IMR-90 (cell line): ENCODE measurements around the gene TTLL12. TPM values are rescaled to one million over a fixed set of nuclear protein-coding genes. Genes with fewer than 3 reads are reported as not detected.

ENCODE experiments used
- ATAC-seq: fragments of 200-7000 bp; cut with Tn5 transposase; 2 replicates; pipeline ENCODE4 v1.9.1; 2020; ENCODE audit warnings: low read depth, mild to moderate bottlenecking, moderate library complexity
- BruUV-seq: library from RNA; stranded (reverse); fragments of 400-500 nt; replicated peaks from 2 replicates; lab custom pipeline; 2021; lab: Mats Ljungman, UMichigan
- CTCF ChIA-PET: fragments of 300-600 bp; formaldehyde crosslinking; extraction: SDS; loops from one replicate; lab custom pipeline; 2021; ENCODE audit warnings: antibody characterized with exemption; lab: Yijun Ruan, JAX
- POLR2A ChIA-PET: fragments of 300-600 bp; sonication (Branson Sonifier 250); formaldehyde crosslinking; loops from one replicate; lab custom pipeline; 2022; ENCODE audit warnings: antibody characterized with exemption; ENCODE audit not compliant: unreplicated experiment; lab: Charles Lee
- DNase-seq: peaks from one replicate; pipeline ENCODE4 v3.0.0; 2013
- H2AFZ ChIP-seq: replicated peaks from 2 replicates; pipeline ENCODE3; 2013; ENCODE audit warnings: low read length, mild to moderate bottlenecking; ENCODE audit not compliant: poor library complexity
- H2AK5ac ChIP-seq: 2 replicates; pipeline ENCODE4 v1.6.1; 2013; ENCODE audit warnings: low read depth, low read length, inconsistent platforms
- H2AK9ac ChIP-seq: replicated peaks from 2 replicates; pipeline ENCODE3; 2013; ENCODE audit warnings: mild to moderate bottlenecking, low read depth, low read length, moderate library complexity; ENCODE audit not compliant: poor library complexity
- H2BK120ac ChIP-seq: 2 replicates; pipeline ENCODE4 v1.6.1; 2013; ENCODE audit warnings: low read depth, low read length, inconsistent platforms
- H2BK15ac ChIP-seq: 3 replicates; pipeline ENCODE4 v1.6.1; 2013; ENCODE audit warnings: low read depth, low read length, inconsistent platforms
- H2BK20ac ChIP-seq: 2 replicates; pipeline ENCODE4 v1.6.1; 2013; ENCODE audit warnings: low read depth, mild to moderate bottlenecking, inconsistent platforms, low read length, moderate library complexity
- H2BK5ac ChIP-seq: 2 replicates; pipeline ENCODE4 v1.6.1; 2013; ENCODE audit warnings: mild to moderate bottlenecking, low read depth, low read length, inconsistent platforms; ENCODE audit not compliant: poor library complexity, severe bottlenecking
- H3K14ac ChIP-seq: replicated peaks from 2 replicates; pipeline ENCODE4 v1.6.1; 2013; ENCODE audit warnings: low read depth, low read length, inconsistent platforms
- H3K18ac ChIP-seq: 2 replicates; pipeline ENCODE4 v1.6.1; 2013; ENCODE audit warnings: low read depth, low read length, control low read depth
- H3K23ac ChIP-seq: 2 replicates; pipeline ENCODE4 v1.6.1; 2013; ENCODE audit warnings: low read depth, low read length, inconsistent platforms
- H3K27ac ChIP-seq: 2 replicates; pipeline ENCODE4 v1.5.1; 2013; ENCODE audit warnings: mild to moderate bottlenecking, control low read depth, low read length; ENCODE audit not compliant: insufficient read depth
- H3K27me3 ChIP-seq: 2 replicates; pipeline ENCODE4 v1.6.1; 2013; ENCODE audit warnings: low read length; ENCODE audit not compliant: control insufficient read depth, insufficient read depth
- H3K36me3 ChIP-seq: 2 replicates; pipeline ENCODE4 v1.6.1; 2013; ENCODE audit warnings: low read length, mixed read lengths; ENCODE audit not compliant: control insufficient read depth, insufficient read depth
- H3K4ac ChIP-seq: 2 replicates; pipeline ENCODE4 v1.6.1; 2013; ENCODE audit warnings: low read depth, low read length, inconsistent platforms
- H3K4me1 ChIP-seq: 2 replicates; pipeline ENCODE4 v1.6.1; 2013; ENCODE audit warnings: low read length, mixed read lengths; ENCODE audit not compliant: control insufficient read depth, insufficient read depth
- H3K4me2 ChIP-seq: 2 replicates; pipeline ENCODE4 v1.6.1; 2013; ENCODE audit warnings: low read depth, mild to moderate bottlenecking, control low read depth, low read length, moderate library complexity
- H3K4me3 ChIP-seq: 2 replicates; pipeline ENCODE4 v1.5.1; 2013; ENCODE audit warnings: low read depth, mild to moderate bottlenecking, control low read depth, low read length, moderate library complexity; ENCODE audit not compliant: insufficient read depth
- H3K56ac ChIP-seq: 2 replicates; pipeline ENCODE4 v1.6.1; 2013; ENCODE audit warnings: low read length, inconsistent platforms; ENCODE audit not compliant: insufficient read depth; ENCODE audit errors: extremely low read depth
- H3K79me1 ChIP-seq, 2 experiments: 2 replicates each; pipeline ENCODE4 v1.6.1; 2013; ENCODE audit warnings: low read length in 2 of 2, inconsistent platforms in 1 of 2, low read depth in 1 of 2
- H3K9ac ChIP-seq: 2 replicates; pipeline ENCODE4 v1.6.1; 2013; ENCODE audit warnings: low read depth, low read length, control low read depth
- H3K9me1 ChIP-seq: 2 replicates; pipeline ENCODE4 v1.6.1; 2013; ENCODE audit warnings: low read length, inconsistent platforms; ENCODE audit not compliant: insufficient read depth
- H3K9me3 ChIP-seq: 2 replicates; pipeline ENCODE4 v1.6.1; 2013; ENCODE audit warnings: low read length; ENCODE audit not compliant: control insufficient read depth, insufficient read depth
- H4K20me1 ChIP-seq: 2 replicates; pipeline ENCODE4 v1.6.1; 2013; ENCODE audit warnings: low read length, inconsistent platforms; ENCODE audit not compliant: insufficient read depth
- H4K5ac ChIP-seq: 2 replicates; pipeline ENCODE4 v1.6.1; 2013; ENCODE audit warnings: mild to moderate bottlenecking, low read depth, low read length, control low read depth
- H4K8ac ChIP-seq, 2 experiments: 2 replicates each; pipeline ENCODE4 v1.6.1; 2013; ENCODE audit warnings: low read depth in 2 of 2, low read length in 2 of 2, control low read depth in 1 of 2, inconsistent platforms in 1 of 2
- H4K91ac ChIP-seq: 2 replicates; pipeline ENCODE4 v1.6.1; 2013; ENCODE audit warnings: low read depth, low read length, inconsistent platforms; ENCODE audit not compliant: insufficient read depth
- CEBPB ChIP-seq: IDR thresholded peaks from 2 replicates; pipeline ENCODE4 v1.6.1; 2012; ENCODE audit warnings: low read depth, low read length, improper control_type of control experiment
- CHD1 ChIP-seq: IDR thresholded peaks from 2 replicates; pipeline ENCODE4 v1.6.1; 2012; ENCODE audit warnings: low read depth, low read length, improper control_type of control experiment
- FOS ChIP-seq: fragments of 150-350 bp; IDR thresholded peaks from 2 replicates; pipeline ENCODE4 v1.6.1; 2016; ENCODE audit warnings: low read depth, low read length
- MXI1 ChIP-seq: IDR thresholded peaks from 2 replicates; pipeline ENCODE4 v1.6.1; 2012; ENCODE audit warnings: low read depth, mild to moderate bottlenecking, low read length, moderate library complexity, borderline replicate concordance
- POLR2A ChIP-seq: IDR thresholded peaks from 2 replicates; pipeline ENCODE4 v1.6.1; 2012; ENCODE audit warnings: mild to moderate bottlenecking, low read depth, low read length
- RAD21 ChIP-seq: IDR thresholded peaks from 2 replicates; pipeline ENCODE4 v1.6.1; 2012; ENCODE audit warnings: low read length, improper control_type of control experiment
- SMC3 ChIP-seq: fragments of 150-350 bp; IDR thresholded peaks from 2 replicates; pipeline ENCODE4 v1.6.1; 2016; ENCODE audit warnings: low read depth, mild to moderate bottlenecking, antibody characterized with exemption, low read length, moderate library complexity
- WGBS, 2 experiments: methylation state at CpG; one replicate each; pipeline versions ENCODE4 v1.1.5 to v1.1.7; 2013; ENCODE audit warnings: missing lambda C conversion rate in 2 of 2; ENCODE audit not compliant: insufficient read length in 1 of 2; ENCODE audit errors: extremely low coverage in 2 of 2; 5-methylcytosine and 5-hydroxymethylcytosine counted together
- dilution Hi-C: fragments of 300-500 bp; cut with HindIII; formaldehyde crosslinking; loops from one replicate; pipeline ENCODE4 v1.14.3; 2018; ENCODE audit warnings: low sequenced_read_pairs; ENCODE audit not compliant: unreplicated experiment
- in situ Hi-C: fragments of 300-500 bp; cut with MboI; formaldehyde crosslinking; loops from 3 replicates; pipeline ENCODE4 v1.14.3; 2019; ENCODE audit warnings: low sequenced_read_pairs, inconsistent platforms, mixed read lengths
- intact Hi-C: fragments of 100-400 bp; cut with micrococcal nuclease; formaldehyde crosslinking; loops from 2 replicates; pipeline ENCODE4 v1.10.0; 2022
- polyA plus RNA-seq, 3 experiments: library from polyadenylated mRNA; depleted of rRNA; stranded (reverse); fragments of >200 nt; gene quantifications; 2 replicates each; pipeline ENCODE4 v1.2.3, GENCODE V29; 2012; ENCODE audit warnings: low replicate concordance in 1 of 3
- total RNA-seq: library from RNA; depleted of rRNA; stranded (reverse); fragments of >200 nt; gene quantifications from 2 replicates; pipeline ENCODE4 v1.2.3, GENCODE V29; 2012
- TF ChIP-seq, protein P1 (sequence below): fragments of 150-350 bp; IDR thresholded peaks from 2 replicates; pipeline ENCODE4 v1.6.1; 2017; ENCODE audit warnings: mild to moderate bottlenecking, antibody characterized with exemption, low read length, low read depth
- TF ChIP-seq, protein P2 (sequence below): conservative IDR thresholded peaks from 2 replicates; pipeline ENCODE4 v1.5.1; 2012; ENCODE audit warnings: mild to moderate bottlenecking, low read depth, low read length, improper control_type of control experiment

TTLL12 gene
- total and polyA plus RNA-seq, 2 of the 4 experiments (the other 2 are of a cell fraction) = 20.9 to 30.1 TPM

DNA sequence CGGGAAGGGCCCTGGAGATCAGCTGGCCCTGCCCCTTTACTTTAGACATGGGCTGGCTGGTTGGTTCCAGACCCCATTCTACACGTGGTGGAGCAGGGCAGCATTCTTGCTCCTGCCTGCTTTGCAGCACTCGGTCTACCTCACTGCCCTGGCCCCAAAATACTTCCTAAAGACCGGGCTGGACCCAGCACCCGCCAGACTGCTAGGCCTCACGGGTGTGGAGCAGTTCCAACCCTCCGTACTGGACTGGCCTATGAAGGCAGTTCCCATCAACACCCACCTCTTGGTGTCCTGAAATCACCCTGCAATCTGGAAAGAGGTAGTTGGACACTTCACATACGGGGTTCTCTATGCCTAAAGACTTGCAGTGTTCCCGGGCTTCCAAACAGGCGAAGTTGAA is 50.1 kb downstream of the TTLL12 start (continued):
- no peak for TF ChIP-seq CHD1
- TF ChIP-seq MXI1 = no peak
- no peak for TF ChIP-seq FOS
- TF ChIP-seq, protein P1, sequence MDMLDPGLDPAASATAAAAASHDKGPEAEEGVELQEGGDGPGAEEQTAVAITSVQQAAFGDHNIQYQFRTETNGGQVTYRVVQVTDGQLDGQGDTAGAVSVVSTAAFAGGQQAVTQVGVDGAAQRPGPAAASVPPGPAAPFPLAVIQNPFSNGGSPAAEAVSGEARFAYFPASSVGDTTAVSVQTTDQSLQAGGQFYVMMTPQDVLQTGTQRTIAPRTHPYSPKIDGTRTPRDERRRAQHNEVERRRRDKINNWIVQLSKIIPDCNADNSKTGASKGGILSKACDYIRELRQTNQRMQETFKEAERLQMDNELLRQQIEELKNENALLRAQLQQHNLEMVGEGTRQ = no peak
- TF ChIP-seq POLR2A = no peak

DNA sequence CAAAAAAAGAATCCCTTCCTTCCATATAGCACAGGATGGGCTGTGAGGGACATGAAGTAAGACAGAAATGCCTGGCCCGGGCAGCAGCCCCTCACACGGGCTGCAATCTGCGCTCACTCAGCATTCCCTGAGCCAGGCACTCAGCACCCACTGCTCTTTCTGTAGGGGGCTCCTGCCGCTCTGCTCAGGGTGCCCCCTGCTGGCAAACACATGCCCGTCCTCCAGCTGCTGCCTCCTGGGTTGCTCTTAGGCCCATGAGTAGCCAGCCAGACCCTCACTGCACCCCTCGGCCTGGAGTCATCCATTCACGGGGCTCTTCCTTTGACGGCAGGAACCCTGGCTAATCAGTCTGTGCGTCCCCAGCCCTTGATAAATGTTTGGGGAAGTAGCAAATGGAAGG is 50.7 kb downstream of the TTLL12 start:
- TF ChIP-seq, protein P2, sequence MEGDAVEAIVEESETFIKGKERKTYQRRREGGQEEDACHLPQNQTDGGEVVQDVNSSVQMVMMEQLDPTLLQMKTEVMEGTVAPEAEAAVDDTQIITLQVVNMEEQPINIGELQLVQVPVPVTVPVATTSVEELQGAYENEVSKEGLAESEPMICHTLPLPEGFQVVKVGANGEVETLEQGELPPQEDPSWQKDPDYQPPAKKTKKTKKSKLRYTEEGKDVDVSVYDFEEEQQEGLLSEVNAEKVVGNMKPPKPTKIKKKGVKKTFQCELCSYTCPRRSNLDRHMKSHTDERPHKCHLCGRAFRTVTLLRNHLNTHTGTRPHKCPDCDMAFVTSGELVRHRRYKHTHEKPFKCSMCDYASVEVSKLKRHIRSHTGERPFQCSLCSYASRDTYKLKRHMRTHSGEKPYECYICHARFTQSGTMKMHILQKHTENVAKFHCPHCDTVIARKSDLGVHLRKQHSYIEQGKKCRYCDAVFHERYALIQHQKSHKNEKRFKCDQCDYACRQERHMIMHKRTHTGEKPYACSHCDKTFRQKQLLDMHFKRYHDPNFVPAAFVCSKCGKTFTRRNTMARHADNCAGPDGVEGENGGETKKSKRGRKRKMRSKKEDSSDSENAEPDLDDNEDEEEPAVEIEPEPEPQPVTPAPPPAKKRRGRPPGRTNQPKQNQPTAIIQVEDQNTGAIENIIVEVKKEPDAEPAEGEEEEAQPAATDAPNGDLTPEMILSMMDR = peak; percentile 61
- TF ChIP-seq CEBPB (no peak), RAD21 (peak; percentile 67), SMC3 (peak; percentile 68), CHD1 (no peak)
- ChIA-PET POLR2A (no interaction called here), CTCF (no interaction called here)
- H2BK20ac ChIP-seq = no peak overlapping the region
- peak; percentile 30 for DNase-seq
- no peak overlapping the region for H4K5ac ChIP-seq
- dilution Hi-C loops = no loop called here
- no peak overlapping the region for H4K91ac ChIP-seq
- H3K9me1 ChIP-seq = no peaks in the 10 kb centered on the region
- no peak overlapping the region for H4K8ac ChIP-seq
- H3K36me3 ChIP-seq = peaks cover 46% of the 10 kb centered on the region
- no peak overlapping the region for H2AK5ac ChIP-seq
- no peak overlapping the region for H2AK9ac ChIP-seq
- peaks cover 6 to 12% of the 10 kb centered on the region in 2 experiments; a peak in 2 of 4 replicates for H3K79me1 ChIP-seq
- no peak overlapping the region for H2AFZ ChIP-seq
- in situ Hi-C loops = no loop called here
- H3K56ac ChIP-seq = no peak overlapping the region
- H4K20me1 ChIP-seq = no peaks in the 10 kb centered on the region; the same call in 1 of the 2 replicates
- H3K4me1 ChIP-seq = no peaks in the 10 kb centered on the region
- no peak overlapping the region for H2BK15ac ChIP-seq
- 54% methylated on average over 5 of the region's 9 CpGs; no CpG with 5 or more reads in 1 of the 2 experiments for WGBS, 2 experiments
- H3K27ac ChIP-seq = no peak overlapping the region
- no peak overlapping the region for H3K9ac ChIP-seq
- H3K4me3 ChIP-seq = no peak overlapping the region
- H3K27me3 ChIP-seq = no peaks in the 10 kb centered on the region
- H2BK5ac ChIP-seq = no peak overlapping the region
- ATAC-seq = peak; percentile 92
- BruUV-seq = no TSS peak
- no peaks in the 10 kb centered on the region for H3K9me3 ChIP-seq
- no peak overlapping the region for H3K4me2 ChIP-seq
- no peak overlapping the region for H3K14ac ChIP-seq
- H2BK120ac ChIP-seq = no peak overlapping the region
- no peak overlapping the region for H3K23ac ChIP-seq
- no peak overlapping the region for H3K4ac ChIP-seq
- intact Hi-C loops = no loop called here
- no peak overlapping the region for H3K18ac ChIP-seq
